ENCODE data around the gene MYH13.
A peak's percentile ranks its signal among the peaks of the same experiment; 100 is the strongest.

DNA sequence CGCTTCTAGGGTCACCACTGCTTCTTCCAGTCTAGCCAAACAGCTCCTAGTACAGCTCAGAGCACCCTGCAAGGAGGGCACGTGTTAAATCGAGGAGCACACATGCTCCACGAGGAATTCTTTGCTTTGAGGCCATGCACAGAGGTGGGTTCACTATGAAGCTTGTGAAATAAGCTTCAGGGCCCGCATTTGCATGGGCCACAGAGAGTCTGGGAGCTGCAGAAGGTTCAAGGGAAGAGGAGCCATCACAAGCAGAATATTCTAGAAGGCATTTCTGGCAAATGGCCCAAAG lies 55.3 kb downstream of the MYH13 start:
- no peak for TF ChIP-seq POLR2AphosphoS5 (IDR thresholded peaks at IDR 0.05; ENCODE audit: low read depth, low read length)
- no peak for TF ChIP-seq FOXJ3 (CRISPR knock-in tag; IDR thresholded peaks at IDR 0.05)
- no peak for TF ChIP-seq ELF1 (IDR thresholded peaks at IDR 0.05)
- no peak for TF ChIP-seq EP300 (IDR thresholded peaks at IDR 0.05; ENCODE audit: borderline replicate concordance in 1 of 2, low read depth in 1 of 2, low read length in 1 of 2)
- TF ChIP-seq, protein P1, sequence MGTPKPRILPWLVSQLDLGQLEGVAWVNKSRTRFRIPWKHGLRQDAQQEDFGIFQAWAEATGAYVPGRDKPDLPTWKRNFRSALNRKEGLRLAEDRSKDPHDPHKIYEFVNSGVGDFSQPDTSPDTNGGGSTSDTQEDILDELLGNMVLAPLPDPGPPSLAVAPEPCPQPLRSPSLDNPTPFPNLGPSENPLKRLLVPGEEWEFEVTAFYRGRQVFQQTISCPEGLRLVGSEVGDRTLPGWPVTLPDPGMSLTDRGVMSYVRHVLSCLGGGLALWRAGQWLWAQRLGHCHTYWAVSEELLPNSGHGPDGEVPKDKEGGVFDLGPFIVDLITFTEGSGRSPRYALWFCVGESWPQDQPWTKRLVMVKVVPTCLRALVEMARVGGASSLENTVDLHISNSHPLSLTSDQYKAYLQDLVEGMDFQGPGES (IDR thresholded peaks at IDR 0.05; ENCODE audit: low read depth, low read length), result no peak
- TF ChIP-seq, protein P2, sequence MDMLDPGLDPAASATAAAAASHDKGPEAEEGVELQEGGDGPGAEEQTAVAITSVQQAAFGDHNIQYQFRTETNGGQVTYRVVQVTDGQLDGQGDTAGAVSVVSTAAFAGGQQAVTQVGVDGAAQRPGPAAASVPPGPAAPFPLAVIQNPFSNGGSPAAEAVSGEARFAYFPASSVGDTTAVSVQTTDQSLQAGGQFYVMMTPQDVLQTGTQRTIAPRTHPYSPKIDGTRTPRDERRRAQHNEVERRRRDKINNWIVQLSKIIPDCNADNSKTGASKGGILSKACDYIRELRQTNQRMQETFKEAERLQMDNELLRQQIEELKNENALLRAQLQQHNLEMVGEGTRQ (IDR thresholded peaks at IDR 0.05; ENCODE audit: borderline replicate concordance, low read depth, low read length), result no peak
- TF ChIP-seq, protein P3, sequence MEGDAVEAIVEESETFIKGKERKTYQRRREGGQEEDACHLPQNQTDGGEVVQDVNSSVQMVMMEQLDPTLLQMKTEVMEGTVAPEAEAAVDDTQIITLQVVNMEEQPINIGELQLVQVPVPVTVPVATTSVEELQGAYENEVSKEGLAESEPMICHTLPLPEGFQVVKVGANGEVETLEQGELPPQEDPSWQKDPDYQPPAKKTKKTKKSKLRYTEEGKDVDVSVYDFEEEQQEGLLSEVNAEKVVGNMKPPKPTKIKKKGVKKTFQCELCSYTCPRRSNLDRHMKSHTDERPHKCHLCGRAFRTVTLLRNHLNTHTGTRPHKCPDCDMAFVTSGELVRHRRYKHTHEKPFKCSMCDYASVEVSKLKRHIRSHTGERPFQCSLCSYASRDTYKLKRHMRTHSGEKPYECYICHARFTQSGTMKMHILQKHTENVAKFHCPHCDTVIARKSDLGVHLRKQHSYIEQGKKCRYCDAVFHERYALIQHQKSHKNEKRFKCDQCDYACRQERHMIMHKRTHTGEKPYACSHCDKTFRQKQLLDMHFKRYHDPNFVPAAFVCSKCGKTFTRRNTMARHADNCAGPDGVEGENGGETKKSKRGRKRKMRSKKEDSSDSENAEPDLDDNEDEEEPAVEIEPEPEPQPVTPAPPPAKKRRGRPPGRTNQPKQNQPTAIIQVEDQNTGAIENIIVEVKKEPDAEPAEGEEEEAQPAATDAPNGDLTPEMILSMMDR (IDR thresholded peaks at IDR 0.05), result peak; percentile 13; the same call in 1 of the 2 replicates
- no peak for TF ChIP-seq MXI1 (IDR thresholded peaks at IDR 0.05; ENCODE audit: low read depth, low read length)
- TF ChIP-seq EZH2phosphoT487 (IDR thresholded peaks at IDR 0.05; ENCODE audit: borderline replicate concordance, low read depth), result no peak
- no peak for TF ChIP-seq RAD21 (IDR thresholded peaks at IDR 0.05; ENCODE audit: low read length)
- no peak for TF ChIP-seq FOXM1 (IDR thresholded peaks at IDR 0.05; ENCODE audit: low read depth)
- TF ChIP-seq, protein P4, sequence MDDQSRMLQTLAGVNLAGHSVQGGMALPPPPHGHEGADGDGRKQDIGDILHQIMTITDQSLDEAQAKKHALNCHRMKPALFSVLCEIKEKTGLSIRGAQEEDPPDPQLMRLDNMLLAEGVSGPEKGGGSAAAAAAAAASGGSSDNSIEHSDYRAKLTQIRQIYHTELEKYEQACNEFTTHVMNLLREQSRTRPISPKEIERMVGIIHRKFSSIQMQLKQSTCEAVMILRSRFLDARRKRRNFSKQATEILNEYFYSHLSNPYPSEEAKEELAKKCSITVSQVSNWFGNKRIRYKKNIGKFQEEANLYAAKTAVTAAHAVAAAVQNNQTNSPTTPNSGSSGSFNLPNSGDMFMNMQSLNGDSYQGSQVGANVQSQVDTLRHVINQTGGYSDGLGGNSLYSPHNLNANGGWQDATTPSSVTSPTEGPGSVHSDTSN (IDR thresholded peaks at IDR 0.05), result no peak
- TF ChIP-seq SMC3 (IDR thresholded peaks at IDR 0.05; ENCODE audit: low read depth, low read length), result no peak
- TF ChIP-seq, protein P5, sequence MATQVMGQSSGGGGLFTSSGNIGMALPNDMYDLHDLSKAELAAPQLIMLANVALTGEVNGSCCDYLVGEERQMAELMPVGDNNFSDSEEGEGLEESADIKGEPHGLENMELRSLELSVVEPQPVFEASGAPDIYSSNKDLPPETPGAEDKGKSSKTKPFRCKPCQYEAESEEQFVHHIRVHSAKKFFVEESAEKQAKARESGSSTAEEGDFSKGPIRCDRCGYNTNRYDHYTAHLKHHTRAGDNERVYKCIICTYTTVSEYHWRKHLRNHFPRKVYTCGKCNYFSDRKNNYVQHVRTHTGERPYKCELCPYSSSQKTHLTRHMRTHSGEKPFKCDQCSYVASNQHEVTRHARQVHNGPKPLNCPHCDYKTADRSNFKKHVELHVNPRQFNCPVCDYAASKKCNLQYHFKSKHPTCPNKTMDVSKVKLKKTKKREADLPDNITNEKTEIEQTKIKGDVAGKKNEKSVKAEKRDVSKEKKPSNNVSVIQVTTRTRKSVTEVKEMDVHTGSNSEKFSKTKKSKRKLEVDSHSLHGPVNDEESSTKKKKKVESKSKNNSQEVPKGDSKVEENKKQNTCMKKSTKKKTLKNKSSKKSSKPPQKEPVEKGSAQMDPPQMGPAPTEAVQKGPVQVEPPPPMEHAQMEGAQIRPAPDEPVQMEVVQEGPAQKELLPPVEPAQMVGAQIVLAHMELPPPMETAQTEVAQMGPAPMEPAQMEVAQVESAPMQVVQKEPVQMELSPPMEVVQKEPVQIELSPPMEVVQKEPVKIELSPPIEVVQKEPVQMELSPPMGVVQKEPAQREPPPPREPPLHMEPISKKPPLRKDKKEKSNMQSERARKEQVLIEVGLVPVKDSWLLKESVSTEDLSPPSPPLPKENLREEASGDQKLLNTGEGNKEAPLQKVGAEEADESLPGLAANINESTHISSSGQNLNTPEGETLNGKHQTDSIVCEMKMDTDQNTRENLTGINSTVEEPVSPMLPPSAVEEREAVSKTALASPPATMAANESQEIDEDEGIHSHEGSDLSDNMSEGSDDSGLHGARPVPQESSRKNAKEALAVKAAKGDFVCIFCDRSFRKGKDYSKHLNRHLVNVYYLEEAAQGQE (IDR thresholded peaks at IDR 0.05; ENCODE audit: low read depth, low read length), result no peak

All from SK-N-SH (cell line).